MCF 10A (cell line): ENCODE data around the gene RPL10A. TPM values are rescaled to one million over a fixed set of nuclear protein-coding genes. Genes with fewer than 3 reads are reported as not detected.

Experiments
- BruUV-seq: library from RNA; stranded (reverse); fragments of 400-500 nt; replicated peaks from 2 replicates; lab custom pipeline; 2021; lab: Mats Ljungman, UMichigan
- CTCF ChIA-PET: fragments of 300-600 bp; sonication (Branson Sonifier 250); formaldehyde crosslinking; extraction: SDS; loops from one replicate; lab custom pipeline; 2021; ENCODE audit warnings: antibody characterized with exemption, inconsistent platforms; lab: Yijun Ruan, JAX
- POLR2A ChIA-PET: fragments of 300-600, 350-650 bp; sonication (Branson Sonifier 250); formaldehyde crosslinking; extraction: SDS; loops from one replicate; lab custom pipeline; 2020; ENCODE audit warnings: antibody characterized with exemption, inconsistent platforms; lab: Yijun Ruan, JAX
- DNase-seq: peaks from one replicate; pipeline ENCODE4 v3.0.0-alpha.2; 2018; ENCODE audit not compliant: unreplicated experiment
- H3K27ac Mint-ChIP-seq: one replicate; pipeline ENCODE4 v1.8.0; 2022; ENCODE audit warnings: mild to moderate bottlenecking, low read depth, mixed read lengths; ENCODE audit not compliant: unreplicated experiment
- H3K27me3 Mint-ChIP-seq: one replicate; pipeline ENCODE4 v1.8.0; 2022; ENCODE audit warnings: mixed read lengths; ENCODE audit not compliant: insufficient read depth, unreplicated experiment
- H3K36me3 Mint-ChIP-seq: one replicate; pipeline ENCODE4 v1.8.0; 2022; ENCODE audit warnings: mild to moderate bottlenecking, moderate library complexity, mixed read lengths; ENCODE audit not compliant: insufficient read depth, unreplicated experiment
- H3K4me1 Mint-ChIP-seq: one replicate; pipeline ENCODE4 v1.8.0; 2022; ENCODE audit warnings: mixed read lengths; ENCODE audit not compliant: insufficient read depth, unreplicated experiment
- H3K4me3 Mint-ChIP-seq: one replicate; pipeline ENCODE4 v1.8.0; 2022; ENCODE audit warnings: mild to moderate bottlenecking, moderate library complexity, mixed read lengths; ENCODE audit not compliant: unreplicated experiment
- H3K9me3 Mint-ChIP-seq: one replicate; pipeline ENCODE4 v1.8.0; 2022; ENCODE audit warnings: mixed read lengths; ENCODE audit not compliant: unreplicated experiment
- intact Hi-C: fragments of 100-400 bp; cut with micrococcal nuclease; formaldehyde crosslinking; loops from 2 replicates; pipeline ENCODE4 v1.14.1; 2022
- total RNA-seq: library from RNA; stranded (reverse); gene quantifications from 2 replicates; pipeline ENCODE4 v1.2.3, GENCODE V29; 2022
- TF ChIP-seq, protein P1 (sequence below): fragments of 200-600 bp; IDR thresholded peaks from one replicate; pipeline ENCODE4 v1.8.0; 2022; ENCODE audit warnings: antibody characterized with exemption, mild to moderate bottlenecking; ENCODE audit not compliant: unreplicated experiment

The RPL10A gene
- total RNA-seq, 1 experiment from 2014 or later = 2,403 TPM

- TF ChIP-seq, protein P1, sequence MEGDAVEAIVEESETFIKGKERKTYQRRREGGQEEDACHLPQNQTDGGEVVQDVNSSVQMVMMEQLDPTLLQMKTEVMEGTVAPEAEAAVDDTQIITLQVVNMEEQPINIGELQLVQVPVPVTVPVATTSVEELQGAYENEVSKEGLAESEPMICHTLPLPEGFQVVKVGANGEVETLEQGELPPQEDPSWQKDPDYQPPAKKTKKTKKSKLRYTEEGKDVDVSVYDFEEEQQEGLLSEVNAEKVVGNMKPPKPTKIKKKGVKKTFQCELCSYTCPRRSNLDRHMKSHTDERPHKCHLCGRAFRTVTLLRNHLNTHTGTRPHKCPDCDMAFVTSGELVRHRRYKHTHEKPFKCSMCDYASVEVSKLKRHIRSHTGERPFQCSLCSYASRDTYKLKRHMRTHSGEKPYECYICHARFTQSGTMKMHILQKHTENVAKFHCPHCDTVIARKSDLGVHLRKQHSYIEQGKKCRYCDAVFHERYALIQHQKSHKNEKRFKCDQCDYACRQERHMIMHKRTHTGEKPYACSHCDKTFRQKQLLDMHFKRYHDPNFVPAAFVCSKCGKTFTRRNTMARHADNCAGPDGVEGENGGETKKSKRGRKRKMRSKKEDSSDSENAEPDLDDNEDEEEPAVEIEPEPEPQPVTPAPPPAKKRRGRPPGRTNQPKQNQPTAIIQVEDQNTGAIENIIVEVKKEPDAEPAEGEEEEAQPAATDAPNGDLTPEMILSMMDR = no peak
- H3K27me3 Mint-ChIP-seq = no peaks in the 10 kb centered on the region
- intact Hi-C loops = loop anchor here (1.0 to 2.0 kb wide), 5 partner anchors 15 to 268 kb away; partner anchors contain the start of genes ARMC12, DEF6 and PPARD
- no peaks in the 10 kb centered on the region for H3K9me3 Mint-ChIP-seq
- DNase-seq = peak; percentile 4
- no TSS peak for BruUV-seq
- peaks cover 13% of the 10 kb centered on the region for H3K4me1 Mint-ChIP-seq
- H3K27ac Mint-ChIP-seq = peak overlapping the region; percentile 97
- POLR2A ChIA-PET = interaction anchor here (0.6 to 10.3 kb wide), 21 partner anchors 9 to 728 kb away, joined by 3 to 198 read pairs (median 4); partner anchors contain the start of genes FANCE, PPARD, SRPK1 and TEAD3
- CTCF ChIA-PET = interaction anchor here (0.6 to 4.0 kb wide), 12 partner anchors 10 to 1207 kb away, joined by 3 to 22 read pairs (median 4); partner anchors contain the start of genes DEF6 and FANCE
- H3K36me3 Mint-ChIP-seq = peaks cover 78% of the 10 kb centered on the region
- peak overlapping the region; percentile 95 for H3K4me3 Mint-ChIP-seq
Measured at GRCh38 chr6:35468980-35469750, 964 bp downstream of the RPL10A start.

DNA sequence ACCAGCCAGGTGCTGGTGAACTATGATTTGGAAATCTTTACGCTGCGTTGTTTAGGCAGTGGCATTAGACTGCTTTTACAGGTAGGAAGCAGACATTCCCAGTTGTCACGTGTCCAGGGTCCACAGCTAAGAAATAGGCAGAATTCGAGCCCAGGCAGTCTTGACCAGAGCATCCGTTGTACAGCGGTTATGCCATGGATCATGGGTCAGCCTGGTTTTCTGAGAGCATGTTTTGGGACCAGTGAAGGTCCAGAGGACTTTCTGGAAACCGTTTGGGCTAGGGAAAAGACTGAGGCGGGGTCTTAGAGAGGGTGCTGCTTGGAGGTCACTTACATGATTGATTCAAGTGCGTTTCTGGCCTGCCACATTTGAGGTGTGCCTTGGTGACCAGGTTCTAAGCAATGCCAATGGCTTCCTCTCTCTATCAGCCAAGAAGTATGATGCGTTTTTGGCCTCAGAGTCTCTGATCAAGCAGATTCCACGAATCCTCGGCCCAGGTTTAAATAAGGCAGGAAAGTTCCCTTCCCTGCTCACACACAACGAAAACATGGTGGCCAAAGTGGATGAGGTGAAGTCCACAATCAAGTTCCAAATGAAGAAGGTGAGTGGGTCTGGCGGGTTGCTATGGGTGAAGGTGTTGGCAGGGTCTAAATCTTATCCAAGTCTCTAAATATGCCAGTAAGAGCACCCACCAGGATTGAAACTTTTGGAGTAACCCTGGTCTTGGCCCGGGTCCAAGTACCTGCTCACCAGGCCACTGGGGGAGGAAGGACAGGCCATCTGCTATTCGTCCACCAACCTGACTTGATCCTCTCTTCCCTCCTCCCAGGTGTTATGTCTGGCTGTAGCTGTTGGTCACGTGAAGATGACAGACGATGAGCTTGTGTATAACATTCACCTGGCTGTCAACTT lies 1.8 kb downstream of the RPL10A start:
- TF ChIP-seq, protein P1 = no peak
- ChIA-PET POLR2A (interaction anchor here (0.6 to 10.3 kb wide), 19 partner anchors 8 to 341 kb away, joined by 3 to 198 read pairs (median 4); partner anchors contain the start of genes DEF6, FANCE, PPARD and TEAD3), CTCF (interaction anchor here (0.6 to 1.3 kb wide), 10 partner anchors 10 to 300 kb away, joined by 3 to 7 read pairs (median 3); no protein-coding TSS in a partner anchor)
- no TSS peak for BruUV-seq
- Mint-ChIP-seq H3K4me3 (peak overlapping the region; percentile 95), H3K27me3 (no peaks in the 10 kb centered on the region), H3K9me3 (no peaks in the 10 kb centered on the region), H3K4me1 (peaks cover 13% of the 10 kb centered on the region), H3K27ac (peak overlapping the region; percentile 97), H3K36me3 (peaks cover 84% of the 10 kb centered on the region)
- DNase-seq = peak; percentile 73
- intact Hi-C loops = loop anchor here (2.0 kb wide), 2 partner anchors 15 to 267 kb away; partner anchors contain the start of gene ARMC12

DNA sequence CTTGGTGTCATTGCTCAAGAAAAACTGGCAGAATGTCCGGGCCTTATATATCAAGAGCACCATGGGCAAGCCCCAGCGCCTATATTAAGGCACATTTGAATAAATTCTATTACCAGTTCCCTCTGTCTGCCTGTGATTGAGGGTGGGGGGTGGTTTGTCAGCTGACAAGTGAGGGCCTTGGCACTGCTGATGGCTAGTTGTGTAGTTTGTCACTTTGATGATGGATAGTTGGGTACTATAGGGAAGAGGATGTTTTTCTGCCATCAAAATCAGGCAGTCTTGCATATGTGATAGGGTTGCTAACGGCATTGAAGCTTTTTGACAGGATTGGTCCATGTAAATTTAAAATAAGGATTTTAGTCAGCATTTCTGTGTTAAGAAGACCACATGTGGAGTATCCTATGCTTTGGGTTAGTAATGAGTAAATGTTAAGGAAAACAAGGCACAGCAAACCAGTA lies 2.5 kb downstream of the RPL10A start:
- DNase-seq = no peak
- TF ChIP-seq, protein P1 = no peak
- BruUV-seq = no TSS peak
- Mint-ChIP-seq H3K27me3 (no peaks in the 10 kb centered on the region), H3K4me1 (peaks cover 13% of the 10 kb centered on the region), H3K36me3 (peaks cover 89% of the 10 kb centered on the region), H3K27ac (peak overlapping the region; percentile 97), H3K9me3 (no peaks in the 10 kb centered on the region), H3K4me3 (peak overlapping the region; percentile 95)
- CTCF ChIA-PET = interaction anchor here (0.6 to 1.3 kb wide), 6 partner anchors 9 to 266 kb away, joined by 3 to 7 read pairs (median 4); no protein-coding TSS in a partner anchor
- intact Hi-C loops = loop anchor here (2.0 kb wide), 1 partner anchor 14 kb away; no protein-coding TSS in a partner anchor
- POLR2A ChIA-PET = interaction anchor here (0.7 to 10.3 kb wide), 14 partner anchors 8 to 340 kb away, joined by 3 to 198 read pairs (median 4); partner anchors contain the start of genes FANCE, PPARD and TEAD3
